Erythroblast (primary cell): Measurements from ENCODE around the gene FLT4.

ENCODE experiments used
- GATA1 ChIP-seq: IDR thresholded peaks from 2 replicates; pipeline ENCODE4 v1.6.1; 2011; ENCODE audit warnings: low read depth, mild to moderate bottlenecking, control low read depth, low read length, moderate library complexity
- POLR2A ChIP-seq: IDR thresholded peaks from 2 replicates; pipeline ENCODE4 v1.6.1; 2011; ENCODE audit warnings: mild to moderate bottlenecking, low read length

- no peak for TF ChIP-seq POLR2A
- no peak for TF ChIP-seq GATA1
Observed at GRCh38 chr5:180580681-180581080, 68.7 kb downstream of the FLT4 start.
